GM18498 (cell line): ENCODE results near the gene MIPOL1.
"Not testable (repeated sequence)": the region's sequence is repeated elsewhere in the genome, so short reads cannot be mapped to it uniquely, and the experiment has no call there.

Experiments used
- ATAC-seq: cut with Tn5 transposase; IDR thresholded peaks from one replicate; pipeline ENCODE4 v1.9.1; 2021; ENCODE audit warnings: mild to moderate bottlenecking, moderate library complexity; ENCODE audit not compliant: unreplicated experiment

MIPOL1 gene

GRCh38 chr14:37230551-37231194 is 32.9 kb downstream of the MIPOL1 start:
- ATAC-seq = peak; percentile 50

DNA sequence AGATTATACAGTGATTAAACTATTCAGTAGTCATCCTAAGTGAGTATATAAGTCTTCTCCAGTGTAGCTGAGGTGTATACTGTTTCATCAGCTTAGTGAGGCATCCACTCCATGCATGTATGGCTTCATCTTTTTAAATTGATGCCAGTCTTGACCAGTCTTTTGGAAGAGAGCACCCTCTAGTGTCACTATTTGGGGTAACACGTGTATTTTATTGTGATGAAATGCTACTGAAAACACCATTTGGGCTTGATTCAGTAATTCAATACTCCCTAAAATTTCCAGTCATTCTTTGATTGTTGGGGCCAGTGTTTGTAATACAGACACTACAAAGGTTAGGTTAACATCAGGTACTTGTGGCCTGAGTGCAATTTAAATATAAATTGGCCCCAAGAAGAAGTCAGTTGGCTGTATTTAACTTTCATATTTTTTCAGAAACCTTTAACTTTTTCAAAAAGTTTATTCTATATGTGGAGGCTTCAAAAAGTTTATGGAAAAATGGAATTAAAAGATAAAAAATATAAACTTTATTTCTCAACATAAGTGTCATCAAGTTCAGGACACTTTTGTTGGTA is 35.3 kb downstream of the MIPOL1 start:
- peak; percentile 74 for ATAC-seq

DNA sequence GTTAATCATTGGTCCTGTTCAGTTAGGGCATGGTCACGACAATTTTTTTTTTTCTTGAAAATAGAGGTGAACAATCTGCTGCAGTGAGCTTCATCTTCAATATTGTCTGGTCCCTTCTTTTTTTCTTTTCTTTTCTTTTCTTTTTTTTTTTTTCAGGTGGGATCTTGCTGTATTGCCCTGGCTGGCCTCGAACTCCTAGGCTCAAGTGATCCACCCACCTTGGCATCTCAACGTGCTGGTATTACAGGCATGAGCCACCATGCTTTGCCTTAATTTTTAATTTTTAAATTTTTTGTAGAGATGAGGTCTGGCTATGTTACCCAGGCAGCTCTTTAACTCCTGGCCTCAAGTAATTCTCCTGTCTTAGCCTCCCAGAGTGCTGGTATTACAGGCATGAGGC is 36.5 kb downstream of the MIPOL1 start:
- no peak for ATAC-seq

DNA sequence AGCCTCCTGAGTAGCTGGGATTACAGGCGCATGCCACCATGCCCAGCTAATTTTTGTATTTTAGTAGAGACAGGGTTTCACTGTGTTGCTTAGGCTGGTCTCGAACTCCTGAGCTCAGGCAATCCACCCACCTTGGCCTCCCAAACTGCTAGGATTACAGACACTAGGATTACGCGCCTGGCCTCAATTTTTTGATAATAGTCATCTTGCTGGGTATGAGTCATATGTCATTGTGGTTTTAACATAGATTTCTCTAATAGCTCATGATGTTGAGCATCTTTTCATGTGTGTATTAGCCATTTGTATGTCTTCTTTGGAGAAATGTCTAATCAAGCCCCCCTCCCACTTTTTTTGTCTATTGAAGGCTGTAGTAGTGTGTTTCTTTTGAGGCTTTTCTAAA is 38.3 kb downstream of the MIPOL1 start:
- not testable (repeated sequence) for ATAC-seq

GRCh38 chr14:37237094-37237493 is 39.4 kb downstream of the MIPOL1 start:
- no peak for ATAC-seq

DNA sequence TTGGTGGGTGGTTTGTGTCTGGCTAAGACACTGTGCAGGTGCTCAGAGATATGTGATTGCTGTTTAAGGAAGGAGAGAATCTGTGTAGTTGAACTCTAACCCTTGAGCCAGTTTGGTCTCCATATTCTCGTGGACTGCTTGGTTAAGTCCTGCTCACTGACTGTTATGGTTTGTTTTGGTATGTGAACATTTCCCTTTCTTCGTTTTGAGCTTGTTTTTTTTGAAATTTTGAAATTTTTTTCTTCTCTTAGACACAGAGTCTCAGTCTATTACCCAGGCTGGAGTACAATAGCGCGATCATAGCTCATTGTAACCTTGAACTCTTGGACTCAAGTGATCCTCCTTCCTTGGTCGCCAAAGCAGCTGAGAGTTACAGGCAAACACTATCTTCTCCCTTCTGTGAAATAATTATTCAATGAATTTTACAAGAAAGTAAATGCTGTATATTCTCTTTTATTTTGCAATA is 40.0 kb downstream of the MIPOL1 start:
- no peak for ATAC-seq

GRCh38 chr14:37241198-37241597 is 43.5 kb downstream of the MIPOL1 start:
- ATAC-seq = no peak

- ATAC-seq = no peak
These were observed 48.7 kb downstream of the MIPOL1 start for GRCh38 chr14:37246427-37246829.

DNA sequence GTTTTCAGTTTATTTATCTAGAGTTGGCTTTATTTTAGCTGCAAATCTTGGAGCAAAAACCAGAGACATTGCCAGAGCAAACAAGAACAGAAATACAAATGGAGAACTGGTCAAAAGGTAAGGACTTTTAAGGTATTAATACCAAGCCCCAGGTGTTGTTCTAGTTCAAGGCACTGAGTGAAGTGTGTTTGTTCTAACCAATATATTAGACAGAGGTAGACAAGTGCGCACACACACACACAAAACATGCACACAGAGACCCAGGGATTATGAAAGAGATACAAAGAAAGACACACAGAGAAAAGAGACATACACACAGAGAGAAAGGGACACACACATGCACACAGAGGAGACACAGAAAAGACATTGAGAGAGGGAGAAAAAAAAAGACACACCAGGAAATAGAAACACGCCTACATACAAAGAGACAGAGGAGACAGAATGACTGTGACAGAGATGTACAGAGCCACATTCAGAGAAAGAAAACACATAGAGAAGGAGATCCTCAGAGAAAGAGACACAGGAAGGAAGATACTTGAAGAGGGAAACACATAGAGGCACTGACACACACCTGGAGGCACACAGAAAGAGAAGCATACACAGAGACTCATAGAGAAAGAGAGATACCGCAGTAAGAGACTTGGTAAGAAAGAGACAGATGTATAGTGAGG is 50.2 kb downstream of the MIPOL1 start:
- no peak for ATAC-seq

GRCh38 chr14:37251775-37252174 is 54.0 kb downstream of the MIPOL1 start:
- ATAC-seq = no peak

DNA sequence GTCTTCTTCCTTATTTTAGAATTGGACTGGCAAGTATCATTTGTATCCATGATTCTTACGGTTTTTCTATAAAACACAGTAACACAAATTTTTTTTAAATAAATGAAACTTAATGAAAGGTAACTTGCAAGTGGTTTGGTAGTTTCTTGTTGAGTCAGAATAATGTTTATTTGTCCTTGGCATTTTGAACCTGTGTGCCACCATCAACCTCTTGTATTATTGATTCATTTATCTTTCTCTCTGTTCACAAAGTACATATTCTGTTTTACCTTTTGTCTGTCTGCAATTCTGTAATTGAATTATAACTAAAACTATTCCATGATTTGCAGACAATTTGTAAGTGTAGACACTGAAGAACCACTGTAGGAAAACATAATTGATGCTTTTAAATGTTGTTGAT is 54.7 kb downstream of the MIPOL1 start:
- ATAC-seq = no peak

- no peak for ATAC-seq
These were observed 56.2 kb downstream of the MIPOL1 start for GRCh38 chr14:37253905-37254304.

- no peak for ATAC-seq
These were observed 56.7 kb downstream of the MIPOL1 start for GRCh38 chr14:37254411-37254947.

GRCh38 chr14:37257501-37258070 is 59.8 kb downstream of the MIPOL1 start:
- no peak for ATAC-seq

DNA sequence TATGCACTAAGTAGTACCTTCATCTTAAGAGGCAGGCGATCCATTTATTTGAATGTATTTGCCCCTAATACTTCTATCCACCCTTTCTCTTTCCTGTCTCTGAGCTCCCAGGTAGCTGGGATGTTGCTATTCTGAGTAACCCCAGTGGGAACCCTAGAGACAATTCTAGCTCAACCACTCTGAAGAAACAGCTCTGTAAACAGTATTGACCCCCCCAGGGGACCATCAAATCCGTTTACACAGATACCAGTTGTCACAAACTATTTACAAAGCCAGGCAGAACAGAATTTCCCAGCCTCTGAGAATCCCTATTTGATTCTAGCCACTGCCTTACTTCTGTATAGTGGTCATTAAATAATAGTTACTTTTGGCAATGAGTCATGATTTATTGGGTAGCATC is 64.9 kb downstream of the MIPOL1 start:
- no peak for ATAC-seq

DNA sequence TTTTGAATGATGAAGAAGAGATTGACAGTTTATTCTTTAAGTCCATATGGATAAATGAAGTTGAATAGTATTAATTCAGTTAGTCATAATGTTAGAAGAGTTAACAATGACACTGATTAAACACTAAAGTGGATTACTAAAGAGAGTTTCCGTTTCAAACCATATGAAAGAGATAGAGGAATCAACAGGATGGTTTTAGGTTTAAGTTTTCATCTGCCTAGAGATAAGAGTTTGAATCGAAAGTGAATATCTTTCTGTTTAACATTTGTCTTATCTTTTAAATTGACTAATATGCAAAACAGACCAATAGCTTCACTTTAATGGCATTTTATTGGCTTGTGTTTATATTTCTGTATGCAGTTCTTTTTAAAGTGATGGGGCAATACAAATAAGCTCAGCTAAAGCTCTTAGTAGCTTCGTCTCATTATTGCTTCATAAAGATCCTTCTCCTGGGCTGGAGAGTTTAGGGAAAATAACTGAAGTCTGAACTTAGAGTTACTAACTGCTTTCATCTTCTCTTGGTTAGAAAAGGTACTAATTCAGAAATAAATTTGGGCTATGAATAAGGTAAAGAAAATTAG is 66.0 kb downstream of the MIPOL1 start:
- no peak for ATAC-seq

DNA sequence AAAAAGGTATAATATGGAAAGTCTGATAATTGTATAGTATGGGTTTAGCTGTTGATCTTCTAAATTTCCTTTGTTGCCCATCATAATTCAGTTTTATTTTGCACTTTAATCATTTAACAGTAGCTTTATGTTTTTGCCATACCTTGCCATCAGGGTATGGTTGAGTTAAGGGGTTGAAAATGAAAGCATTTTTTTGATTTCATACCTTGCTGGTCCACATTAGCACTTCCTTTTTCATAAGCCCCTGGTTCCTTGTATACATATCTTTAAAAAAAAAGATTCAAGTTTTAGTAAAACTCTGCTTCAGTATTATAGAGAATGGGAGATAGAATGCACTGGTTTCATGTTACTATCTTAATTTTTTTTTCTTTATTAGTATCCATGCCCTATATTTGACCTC is 71.1 kb downstream of the MIPOL1 start:
- ATAC-seq = no peak

DNA sequence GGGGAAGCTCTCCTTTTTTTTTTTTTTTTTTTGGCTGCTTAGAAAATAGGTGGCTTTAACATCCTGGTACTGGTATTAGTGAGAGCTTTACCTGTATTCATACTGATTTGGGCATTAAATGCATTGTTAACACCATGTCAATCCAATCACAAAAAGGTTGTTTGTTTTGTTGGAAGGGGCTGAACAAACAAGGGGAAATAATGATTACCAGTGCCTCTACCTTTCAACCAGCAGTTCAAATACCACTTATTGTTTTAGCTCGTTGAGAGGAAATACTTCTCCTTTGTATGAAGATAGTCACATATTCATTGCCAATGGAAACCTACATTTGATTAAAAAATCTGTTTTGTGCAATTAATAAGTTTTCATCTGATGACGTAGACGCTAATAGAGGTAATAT is 72.9 kb downstream of the MIPOL1 start:
- no peak for ATAC-seq

DNA sequence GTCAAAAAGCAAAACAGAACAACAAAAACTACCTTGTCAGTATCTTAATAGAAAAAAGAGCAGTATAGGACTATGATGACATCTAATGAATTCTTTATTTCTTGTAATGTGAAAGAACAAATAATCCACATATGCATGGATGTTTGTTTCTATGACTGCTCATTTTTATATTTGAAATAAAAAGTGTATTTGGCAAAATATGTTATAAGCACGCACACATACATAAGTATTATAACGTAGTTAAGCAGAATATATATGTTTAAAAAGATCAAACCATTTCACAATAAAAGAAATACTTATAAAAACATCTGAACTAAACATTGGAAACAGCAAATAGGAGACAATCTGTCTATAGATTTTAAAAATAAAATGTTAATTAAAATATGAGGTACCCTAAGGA is 74.8 kb downstream of the MIPOL1 start:
- ATAC-seq = no peak

GRCh38 chr14:37274652-37275051 is 76.9 kb downstream of the MIPOL1 start:
- ATAC-seq = no peak

- no peak for ATAC-seq
These were observed 78.2 kb downstream of the MIPOL1 start for GRCh38 chr14:37275963-37276362.
